CD4-positive, alpha-beta T cell treated with Interleukin-4 for 1 hour (primary cell): ENCODE data around the gene AHI1.
A peak's percentile ranks its signal among the peaks of the same experiment; 100 is the strongest.
"Not testable (repeated sequence)": the region's sequence is repeated elsewhere in the genome, so short reads cannot be mapped to it uniquely, and the experiment has no call there.

ENCODE experiments used
- DNase-seq, 2 donors: peaks; one replicate each; pipeline ENCODE4 v3.0.0-alpha.2; 2020 to 2022

The AHI1 gene

DNA sequence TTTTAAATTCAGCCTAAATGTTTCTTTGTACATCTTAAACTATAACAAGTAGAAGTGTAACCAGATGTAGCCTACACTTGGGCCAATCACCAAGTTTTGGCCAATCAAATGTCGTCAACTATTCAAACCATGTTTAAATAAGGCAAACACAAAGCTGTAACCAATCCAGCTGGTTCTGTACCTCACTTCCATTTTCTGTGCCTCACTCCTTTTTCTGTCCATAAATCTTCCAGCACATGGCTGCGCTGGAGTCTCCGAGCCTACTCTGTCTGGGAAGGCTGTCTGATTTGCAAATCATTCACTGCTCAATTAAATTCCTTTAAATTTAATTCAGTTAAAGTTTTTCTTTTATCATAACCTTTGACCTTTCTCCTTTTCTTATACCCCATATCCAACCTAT, 7.7 kb upstream of the AHI1 start:
- no peak for DNase-seq

DNA sequence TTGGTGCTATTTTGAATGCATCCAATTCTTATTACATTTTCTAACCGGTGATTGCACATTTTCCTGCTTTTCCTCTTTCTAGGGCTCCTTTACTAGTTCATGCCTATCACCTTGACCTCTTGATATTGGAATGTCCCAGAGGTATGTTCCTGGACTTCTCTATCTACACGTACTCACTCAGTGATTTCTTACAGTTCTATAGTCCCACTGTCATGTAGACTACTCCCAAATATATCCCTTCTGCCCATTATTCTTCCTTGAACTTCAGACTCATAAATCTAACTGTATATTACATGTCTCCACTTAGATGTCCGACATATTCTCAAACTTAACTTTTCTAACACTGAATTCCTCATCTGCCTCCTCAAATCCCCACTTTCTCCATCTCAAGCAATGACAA, 7.2 kb upstream of the AHI1 start:
- DNase-seq = no peak

DNA sequence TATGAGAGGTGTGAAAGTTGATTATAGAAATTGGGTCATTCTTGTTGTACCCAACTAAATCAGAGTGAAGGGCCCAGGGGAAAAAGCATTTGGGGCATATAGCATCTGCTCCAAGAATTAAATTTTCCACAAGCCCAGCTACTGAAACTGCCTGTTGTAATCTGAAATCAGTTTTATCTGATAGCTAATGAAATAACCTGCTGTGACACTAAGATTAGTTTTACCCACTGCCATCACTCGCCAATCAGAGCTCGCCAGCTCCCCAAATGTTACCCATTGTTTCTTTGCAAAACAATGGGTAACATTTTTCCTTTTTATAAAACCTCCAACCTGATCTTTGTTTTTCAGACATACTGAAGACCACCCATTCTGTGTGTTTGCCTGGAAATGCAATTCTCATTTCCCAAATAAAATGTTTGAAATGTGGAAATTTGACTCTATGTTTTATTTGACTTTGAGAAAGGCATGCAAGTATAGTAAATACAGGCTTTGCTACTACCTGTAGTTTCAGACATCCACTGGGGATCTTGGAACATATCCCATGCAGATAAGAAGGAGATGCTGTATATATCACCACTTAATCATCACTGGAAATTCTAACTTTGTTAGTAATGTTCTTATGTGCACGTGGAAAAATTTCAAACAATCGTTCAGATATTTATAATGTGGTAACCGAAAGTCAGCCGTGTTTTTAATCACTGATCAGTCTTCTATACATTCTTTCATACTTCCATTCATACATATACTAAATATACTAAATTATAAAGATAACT, 6.3 kb upstream of the AHI1 start:
- no peak for DNase-seq

DNA sequence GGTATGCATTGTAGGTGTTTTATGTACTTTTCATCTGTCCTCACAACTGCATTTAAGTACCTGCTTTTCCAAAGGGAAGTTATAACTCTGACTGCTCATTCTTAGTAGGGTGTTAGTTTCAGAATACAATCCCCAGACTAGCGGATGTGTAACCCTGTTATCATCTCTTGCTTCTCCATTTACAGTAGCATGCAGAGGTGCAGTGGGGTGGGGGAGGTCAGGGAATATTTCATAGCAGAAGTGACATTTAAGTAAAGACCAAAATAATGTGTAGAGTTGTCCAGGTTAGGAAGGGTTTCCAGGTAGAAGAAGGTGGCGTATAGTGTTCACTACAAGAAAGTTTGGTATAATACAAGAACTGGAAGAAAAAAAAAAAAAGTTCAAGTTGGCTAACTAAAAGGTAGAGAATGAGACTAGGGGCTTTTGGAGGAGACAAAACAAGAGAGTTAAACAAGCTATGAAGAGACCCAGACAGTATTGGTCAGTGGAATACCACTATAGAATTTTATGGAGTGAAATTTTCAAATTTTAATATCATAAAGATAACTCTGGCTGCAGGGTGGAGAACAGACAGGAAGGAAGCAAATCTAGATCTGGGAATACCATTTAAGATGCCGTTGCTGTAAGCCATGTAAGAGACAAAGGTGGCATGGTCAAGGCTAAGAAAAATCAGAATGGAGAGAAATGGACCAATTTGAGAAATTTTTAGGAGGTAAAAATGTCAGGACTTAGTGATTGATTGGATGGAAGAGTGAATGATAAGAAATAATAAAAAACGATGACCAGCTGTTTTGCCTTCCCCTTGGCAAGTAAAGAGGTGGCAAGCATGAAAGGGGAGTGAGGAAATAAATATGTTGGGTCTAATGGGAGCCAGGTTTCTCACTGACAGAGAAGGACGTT, 2.2 kb upstream of the AHI1 start:
- no peak for DNase-seq

DNA sequence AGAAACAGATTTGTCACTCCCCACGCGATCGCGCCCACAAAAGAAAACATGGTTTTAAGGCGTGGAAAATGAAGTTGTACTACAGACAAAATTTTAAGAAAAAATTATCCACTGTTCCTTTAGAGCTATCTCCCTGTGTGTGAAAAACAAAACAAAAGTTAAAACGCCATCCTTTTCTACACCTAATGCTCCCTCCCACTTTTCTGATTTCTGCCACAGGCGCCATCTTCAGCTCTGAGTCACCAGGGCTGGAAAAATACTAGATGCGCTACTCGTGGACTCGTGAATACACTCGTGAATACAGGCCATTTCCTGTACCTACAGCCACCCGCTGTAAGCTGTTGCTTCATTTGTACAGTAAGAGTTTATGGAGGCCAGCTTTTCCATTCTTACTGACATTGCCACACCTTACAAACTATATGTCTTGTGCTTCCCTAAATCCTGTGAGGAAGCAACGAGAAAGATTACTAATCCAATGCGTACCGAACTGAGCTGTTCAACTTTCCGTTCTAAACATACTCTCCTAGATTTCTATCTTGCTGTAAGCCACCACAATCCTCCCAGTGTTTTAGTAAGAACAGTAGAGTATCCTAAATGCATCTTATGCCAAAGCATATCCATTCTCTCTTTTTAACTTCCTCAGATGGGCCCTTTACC, 773 bp upstream of the AHI1 start:
- peak; percentile 77 to 79 for DNase-seq

DNA sequence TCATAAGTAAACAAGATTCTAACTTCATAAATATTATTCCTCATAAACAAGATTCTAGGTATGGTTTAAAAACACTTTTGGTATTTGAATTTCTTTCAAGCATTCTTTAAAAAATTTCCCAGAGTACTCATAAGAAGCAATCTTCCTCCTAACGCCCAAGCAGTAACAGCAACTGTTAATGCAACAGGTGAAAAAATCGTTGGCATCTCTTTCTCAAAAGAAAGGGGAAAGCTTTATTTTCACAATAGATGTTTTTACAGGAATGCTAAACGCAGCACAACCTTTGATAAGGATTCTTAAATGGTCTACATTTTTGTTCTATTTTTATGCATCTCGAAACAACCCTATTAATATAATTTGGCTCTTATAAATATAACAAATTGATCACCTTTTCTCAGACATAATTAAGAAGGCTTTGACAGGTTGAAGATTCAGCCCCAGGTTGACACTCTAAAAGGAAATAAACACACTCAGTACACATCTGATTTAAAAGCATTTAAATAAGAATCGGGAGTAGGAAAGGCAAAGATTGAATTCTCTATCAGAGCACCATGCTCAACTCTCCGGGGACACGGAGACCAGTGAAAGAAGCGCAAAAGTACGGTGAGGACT, 634 bp downstream of the AHI1 start:
- DNase-seq = no peak

DNA sequence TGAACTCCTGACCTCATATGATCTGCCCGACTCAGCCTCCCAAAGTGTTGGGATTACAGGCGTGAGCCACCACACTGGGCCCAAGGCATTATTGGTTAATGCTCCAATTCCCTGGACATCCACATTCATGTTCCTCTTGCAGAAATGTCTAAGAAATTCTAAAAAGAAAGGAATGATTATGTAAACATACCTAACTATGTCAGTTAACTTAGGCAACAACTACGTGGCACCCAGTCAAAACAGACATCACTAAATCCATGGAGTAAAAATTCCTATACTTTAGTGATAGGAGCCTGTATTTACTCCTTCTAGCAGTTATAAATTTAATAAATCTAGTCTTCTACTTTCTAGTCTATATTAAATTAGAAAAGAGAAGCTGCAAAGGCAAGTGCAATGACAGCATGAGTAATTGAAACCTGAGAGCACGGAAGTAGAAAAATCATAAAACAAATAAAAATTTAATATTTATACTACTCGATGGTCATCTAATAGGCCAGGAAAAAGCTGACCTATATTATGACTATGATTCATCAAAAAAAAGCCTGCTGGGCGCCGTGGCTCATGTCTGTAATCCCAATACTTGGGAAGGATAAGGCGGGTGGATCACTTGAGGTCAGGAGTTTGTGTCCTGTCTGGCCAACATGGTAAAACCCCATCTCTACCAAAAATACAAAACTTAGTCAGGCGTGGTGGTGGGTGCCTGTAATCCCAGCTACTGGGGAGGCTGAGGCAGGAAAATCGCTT, 4.2 kb downstream of the AHI1 start:
- DNase-seq = no peak

DNA sequence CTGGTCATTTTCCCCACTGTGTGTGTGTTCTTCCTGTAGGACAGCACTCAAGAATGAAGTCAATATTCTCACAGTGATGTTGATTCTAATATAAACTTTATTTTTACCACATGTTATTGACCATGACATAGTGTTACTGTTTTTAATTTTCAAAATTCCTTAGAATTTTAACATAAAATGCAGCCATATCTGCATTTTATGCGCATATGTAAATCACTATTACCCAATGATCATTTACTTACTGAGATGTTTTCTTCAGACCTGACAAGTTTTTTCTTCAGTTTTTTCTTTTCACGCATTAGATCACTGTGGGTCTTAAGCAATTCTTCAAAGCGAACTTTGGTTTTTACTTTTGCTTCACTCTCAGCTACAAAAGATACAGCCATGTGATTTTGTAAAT, 7.2 kb downstream of the AHI1 start:
- DNase-seq = no peak

DNA sequence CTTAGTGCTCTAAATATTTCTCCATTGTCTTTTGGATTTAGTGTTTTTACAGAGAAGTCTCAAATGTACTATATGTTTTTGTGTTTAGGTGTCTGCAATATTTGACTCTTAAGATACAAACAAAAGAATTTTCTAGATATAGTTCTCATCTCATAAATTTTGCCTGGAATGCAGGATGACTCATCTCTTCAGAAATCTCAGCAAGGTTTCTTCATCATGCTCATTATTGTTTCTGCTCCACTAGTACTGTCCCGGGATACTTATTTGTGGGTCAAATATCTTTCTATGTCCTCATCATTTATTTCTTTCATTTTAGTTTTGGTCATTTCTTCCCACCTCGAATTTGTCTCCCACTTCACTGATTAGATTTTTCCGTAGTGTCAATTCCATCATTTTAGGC, 9.5 kb downstream of the AHI1 start:
- no peak for DNase-seq

DNA sequence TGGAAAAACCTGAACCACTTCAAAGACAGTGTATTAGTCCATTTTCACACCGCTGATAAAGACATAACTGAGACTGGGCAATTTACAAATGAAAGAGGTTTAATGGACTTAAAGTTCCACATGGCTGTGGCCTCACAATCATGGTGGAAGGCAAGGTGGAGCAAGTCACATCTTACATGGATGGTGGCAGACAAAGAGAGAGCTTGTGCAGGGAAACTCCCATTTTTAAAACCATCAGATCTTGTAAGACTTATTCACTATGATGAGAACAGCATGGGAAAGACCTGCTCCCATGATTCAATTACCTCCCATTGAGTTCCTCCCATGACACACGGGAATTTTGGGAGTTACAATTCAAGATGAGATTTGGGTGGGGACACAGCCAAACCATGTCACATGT, 13.6 kb downstream of the AHI1 start:
- not testable (repeated sequence) for DNase-seq

DNA sequence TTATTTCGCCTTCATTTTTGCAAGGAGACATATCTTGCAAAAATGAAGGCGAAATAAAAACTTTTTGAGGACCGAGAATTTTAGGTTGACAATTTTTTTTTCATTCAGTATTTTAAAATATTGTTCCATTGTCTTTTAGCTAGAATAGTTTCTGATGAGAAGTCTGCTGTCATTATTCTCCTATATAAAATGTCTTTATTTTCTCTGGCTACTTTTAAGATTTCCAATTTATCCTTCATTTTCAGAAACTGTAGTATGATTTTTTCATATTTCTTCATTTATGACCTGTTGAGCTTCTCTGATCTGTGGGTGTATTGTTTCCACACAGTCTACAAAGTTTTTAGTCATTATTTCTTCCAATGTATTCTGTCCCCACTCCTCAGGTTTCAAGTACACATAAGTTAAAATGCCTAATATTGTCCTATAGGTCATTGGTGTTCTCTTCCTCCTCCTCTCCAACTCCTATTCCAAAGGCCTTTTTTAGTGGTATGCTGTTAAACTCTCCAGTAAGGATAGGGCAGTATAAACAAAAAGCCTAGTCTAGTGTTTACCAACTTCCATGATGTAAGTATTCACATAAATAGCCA, 15.7 kb downstream of the AHI1 start:
- no peak for DNase-seq

DNA sequence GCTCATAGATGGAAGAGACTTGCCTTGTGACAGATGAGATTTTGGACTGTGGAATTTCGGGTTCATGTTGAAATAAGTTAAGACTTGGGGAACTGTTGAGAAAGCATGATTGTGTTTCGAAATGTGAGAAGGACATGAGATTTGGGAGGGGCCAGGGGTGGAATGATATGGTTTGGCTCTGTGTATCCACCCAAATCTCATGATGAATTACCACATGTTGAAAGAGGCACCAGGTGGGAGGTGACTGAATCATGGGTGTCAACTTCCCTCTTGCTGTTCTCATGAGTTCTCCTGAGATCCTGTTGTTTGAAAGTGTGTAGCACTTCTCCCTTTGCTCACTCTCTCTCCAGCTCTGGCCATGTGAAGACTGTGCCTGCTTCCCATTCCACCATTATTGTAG, 17.9 kb downstream of the AHI1 start:
- no peak for DNase-seq

DNA sequence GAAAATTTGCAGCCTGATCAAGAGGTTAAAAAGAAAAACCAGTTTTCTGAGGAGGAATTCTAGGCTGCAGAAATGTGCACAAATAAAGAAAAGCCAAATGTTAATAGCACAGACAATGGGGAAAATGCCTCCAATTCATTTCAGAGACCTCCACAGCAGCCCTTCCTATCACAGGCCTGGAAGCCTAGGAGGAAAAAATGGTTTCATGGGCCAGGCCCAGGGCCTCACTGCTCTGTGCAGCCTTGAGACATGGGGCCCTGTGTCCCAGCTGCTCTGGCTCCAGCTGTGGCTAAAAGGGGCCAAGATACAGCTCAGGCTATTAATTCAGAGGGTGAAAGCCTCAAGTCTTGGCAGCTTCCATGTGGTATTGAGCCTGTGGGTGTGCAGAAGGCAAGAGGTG, 18.9 kb downstream of the AHI1 start:
- no peak for DNase-seq

DNA sequence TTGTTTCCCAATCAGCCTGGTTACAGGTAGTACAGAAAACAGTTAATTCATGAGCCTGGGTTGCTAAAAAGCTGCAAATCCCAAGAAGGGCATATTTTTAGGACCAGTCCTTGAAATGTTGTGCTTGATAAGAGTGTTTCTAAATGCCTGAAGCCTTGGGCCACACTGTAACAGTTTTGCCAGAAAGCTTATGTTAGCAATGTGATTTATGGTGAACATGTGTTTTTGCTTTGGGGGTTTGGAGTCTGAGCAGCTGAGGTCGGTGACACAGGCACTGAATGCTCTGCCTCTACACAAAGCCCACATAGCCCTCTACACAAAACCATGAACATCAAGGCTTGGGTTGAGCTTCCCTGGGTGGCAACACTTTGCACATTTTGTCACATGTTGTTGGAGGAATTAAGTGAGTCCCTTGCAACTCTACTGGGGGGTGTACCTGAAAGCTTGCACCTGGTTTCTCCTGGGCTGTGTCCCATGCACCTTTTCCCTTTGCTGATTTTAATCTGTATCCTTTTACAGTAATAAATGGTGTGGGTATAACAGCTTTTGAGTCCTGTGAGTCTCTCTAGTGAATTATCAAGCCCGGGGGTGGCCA, 22.2 kb downstream of the AHI1 start:
- no peak for DNase-seq

DNA sequence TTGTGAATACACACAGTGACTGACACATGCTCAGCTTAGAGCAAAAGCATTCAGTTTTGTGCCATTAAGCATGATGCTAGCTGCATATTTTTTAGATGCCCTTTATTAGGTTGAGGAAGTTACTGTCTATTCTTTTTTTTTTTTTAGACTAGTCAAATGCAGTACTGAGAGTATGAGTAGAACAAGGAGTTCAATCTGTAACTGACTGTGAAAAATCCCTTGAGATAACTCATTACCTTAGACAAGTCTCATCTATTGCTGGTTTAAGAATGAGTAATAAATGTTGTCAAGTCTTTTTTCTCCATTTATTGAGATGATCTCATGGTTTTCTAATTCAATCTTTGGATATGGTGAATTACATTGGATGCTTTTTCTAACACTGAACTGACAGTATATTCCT, 23.2 kb downstream of the AHI1 start:
- no peak for DNase-seq

DNA sequence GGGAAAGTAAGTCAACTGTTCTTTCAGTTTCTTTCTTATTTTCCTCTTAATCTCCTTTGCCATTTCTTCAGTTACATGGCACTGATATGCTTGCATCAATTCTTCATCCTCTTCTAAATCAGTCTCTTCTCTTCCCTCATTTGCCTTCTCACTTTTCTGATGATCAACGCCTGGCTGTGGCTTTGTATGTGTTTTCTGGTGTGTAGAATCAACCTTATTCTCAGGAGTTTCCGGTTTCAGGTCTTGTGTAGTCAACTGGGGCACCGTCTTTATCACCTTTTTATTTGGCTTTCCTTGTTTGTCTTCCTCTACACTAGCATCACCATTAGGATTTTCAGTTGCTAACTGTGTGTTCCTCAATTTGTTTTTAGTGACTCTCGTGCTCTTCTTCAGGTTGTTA, 31.6 kb downstream of the AHI1 start:
- no peak for DNase-seq

DNA sequence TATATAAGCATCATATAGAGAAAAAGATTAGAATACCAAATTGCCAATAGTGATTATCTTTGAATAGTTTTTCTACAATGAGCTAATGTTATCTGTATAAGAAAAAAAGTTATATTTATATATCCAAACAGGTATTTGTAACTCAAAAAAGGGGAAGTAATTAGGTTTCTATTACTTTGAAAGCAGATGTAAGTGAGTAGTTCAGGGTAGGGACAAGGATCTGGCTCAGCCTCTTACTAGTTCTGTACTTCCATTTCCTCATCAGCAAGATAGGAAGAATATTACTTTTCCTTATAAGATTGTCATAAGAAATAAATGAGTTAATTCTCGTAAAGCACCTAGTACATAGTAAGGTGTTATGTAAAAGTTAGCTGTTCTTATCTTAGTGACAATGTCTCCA, 32.2 kb downstream of the AHI1 start:
- DNase-seq = no peak

DNA sequence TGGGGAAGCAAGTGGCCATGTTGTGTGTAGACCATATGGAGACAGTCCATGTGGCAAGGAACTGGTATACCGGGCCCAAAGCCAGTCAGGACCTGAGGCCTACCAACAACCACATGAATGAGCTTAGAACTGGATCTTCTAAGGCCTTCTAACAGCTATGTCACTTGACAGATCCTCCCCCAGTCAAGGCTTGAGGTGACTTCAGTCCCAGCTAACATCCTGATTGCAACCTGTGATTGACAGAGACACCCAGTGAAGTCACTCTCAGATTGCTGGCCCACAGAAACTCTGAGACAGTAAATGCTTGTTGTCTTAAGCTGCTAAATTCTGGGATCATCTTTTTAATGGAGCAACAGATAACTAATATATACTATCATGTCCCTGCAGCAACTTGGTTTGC, 32.9 kb downstream of the AHI1 start:
- no peak for DNase-seq

DNA sequence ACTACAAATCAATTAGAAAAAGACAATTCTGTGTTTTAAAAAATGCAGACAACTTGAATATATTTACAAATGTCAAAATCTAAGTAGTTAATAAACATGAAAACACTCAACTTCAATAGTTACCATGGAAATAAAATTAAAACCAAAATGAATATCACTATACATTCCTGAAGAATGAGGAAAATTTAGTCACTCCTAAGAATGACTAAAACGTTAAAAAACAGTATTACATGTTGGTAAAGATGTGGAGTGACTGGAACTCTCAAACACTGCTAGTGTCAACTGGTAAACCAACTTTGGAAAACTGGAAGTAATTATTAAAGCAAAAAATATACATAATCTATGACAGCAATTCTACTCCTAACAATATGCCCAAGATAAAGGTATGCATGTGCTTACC, 36.3 kb downstream of the AHI1 start:
- DNase-seq = no peak

DNA sequence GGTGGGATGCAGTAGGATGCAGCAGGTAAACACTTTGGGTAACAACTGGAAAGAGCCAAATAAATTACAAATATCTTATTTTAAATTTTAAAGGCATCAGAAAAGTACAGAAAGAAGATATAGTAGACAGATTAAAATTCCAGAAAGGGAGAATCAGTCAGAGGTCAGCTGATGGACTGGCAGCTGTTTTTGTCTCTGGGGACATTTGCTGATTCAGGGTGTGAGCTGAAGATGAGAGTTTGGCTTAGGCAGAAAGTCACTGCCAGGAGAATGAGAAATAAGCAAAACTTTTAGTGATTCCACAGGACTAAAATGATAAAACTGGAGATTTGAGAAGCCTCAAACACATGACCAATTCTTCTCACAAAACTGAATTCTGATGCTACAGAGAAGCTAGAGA, 39.5 kb downstream of the AHI1 start:
- no peak for DNase-seq

DNA sequence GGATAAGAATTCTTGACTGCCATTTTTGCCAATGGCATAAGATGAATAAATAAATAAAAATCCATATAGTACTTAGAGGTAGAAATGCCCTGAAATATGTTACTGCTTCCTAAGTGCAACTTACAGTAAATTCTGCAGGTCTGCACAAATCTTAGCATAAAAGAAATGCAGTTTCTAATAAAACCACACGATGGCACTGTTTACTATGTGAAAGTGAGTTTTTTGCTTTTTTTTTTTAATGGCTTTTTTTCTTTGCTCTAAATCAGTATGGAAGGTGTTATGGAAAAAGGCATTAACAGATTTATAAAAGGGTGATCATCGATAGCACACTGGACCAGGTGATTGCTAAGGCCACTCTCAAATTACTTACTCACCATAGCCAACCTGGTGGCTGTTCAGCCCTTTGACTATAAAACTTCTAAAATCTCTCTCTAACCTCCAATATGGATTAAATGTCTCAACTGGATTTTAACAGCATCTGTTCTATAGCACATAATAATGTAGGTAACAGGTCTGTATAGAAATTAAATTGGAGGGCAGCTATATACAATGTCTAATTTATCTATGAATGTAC, 45.8 kb downstream of the AHI1 start:
- DNase-seq = peak in 1 of 2 donors; percentile 58
